HL-60 (cell line): ENCODE measurements around the gene WFDC5.

Experiments
- DNase-seq, 2 experiments: peaks; one replicate each; pipeline ENCODE4 v3.0.0-alpha.2; 2010 to 2020; ENCODE audit warnings: low read depth in 1 of 2, low spot score in 1 of 2
- H3K27ac ChIP-seq: fragments of 250-450 bp; sonication (Bioruptor Pico); replicated peaks from 2 replicates; pipeline ENCODE4 v1.5.1; 2020; ENCODE audit warnings: mild to moderate bottlenecking, moderate library complexity
- H3K27me3 ChIP-seq: fragments of 250-450 bp; sonication (Bioruptor Pico); 2 replicates; pipeline ENCODE4 v1.5.1; 2021; ENCODE audit warnings: mild to moderate bottlenecking, moderate library complexity; ENCODE audit not compliant: insufficient read depth, poor library complexity, severe bottlenecking
- H3K4me3 ChIP-seq: replicated peaks from 2 replicates; pipeline ENCODE4 v1.5.1; 2011; ENCODE audit warnings: mild to moderate bottlenecking, control low read depth, low read length; ENCODE audit not compliant: insufficient read depth
- CTCF ChIP-seq: IDR thresholded peaks from one replicate; pipeline ENCODE4 v1.5.1; 2011; ENCODE audit warnings: low read length, control low read depth, inconsistent platforms; ENCODE audit not compliant: insufficient read depth
- GABPA ChIP-seq: IDR thresholded peaks from 2 replicates; pipeline ENCODE4 v1.6.1; 2012; ENCODE audit warnings: low read depth
- POLR2AphosphoS5 ChIP-seq: IDR thresholded peaks from 2 replicates; pipeline ENCODE4 v1.6.1; 2012; ENCODE audit warnings: low read depth
- REST ChIP-seq: IDR thresholded peaks from 2 replicates; pipeline ENCODE4 v1.6.1; 2012; ENCODE audit warnings: low read depth; ENCODE audit not compliant: insufficient replicate concordance
- SPI1 ChIP-seq: IDR thresholded peaks from 2 replicates; pipeline ENCODE4 v1.6.1; 2012; ENCODE audit warnings: low read depth, mild to moderate bottlenecking, borderline replicate concordance

The WFDC5 gene

GRCh38 chr20:45083127-45083526 lies 31.8 kb downstream of the WFDC5 start:
- TF ChIP-seq POLR2AphosphoS5 (no peak), SPI1 (no peak), REST (no peak), CTCF (no peak), GABPA (no peak)

GRCh38 chr20:45082468-45082867 lies 32.5 kb downstream of the WFDC5 start:
- TF ChIP-seq CTCF (no peak), SPI1 (no peak), REST (no peak), POLR2AphosphoS5 (no peak), GABPA (no peak)
- no peak for DNase-seq
- Histone ChIP-seq H3K27ac (no peak overlapping the region), H3K4me3 (no peak overlapping the region), H3K27me3 (no peaks in the 10 kb centered on the region)

More at GRCh38 chr20:45083127-45083526, 31.8 kb downstream of the WFDC5 start:
- Histone ChIP-seq H3K27me3 (no peaks in the 10 kb centered on the region), H3K27ac (no peak overlapping the region), H3K4me3 (no peak overlapping the region)
- no peak for DNase-seq

- Histone ChIP-seq H3K4me3 (no peak overlapping the region), H3K27ac (no peak overlapping the region), H3K27me3 (no peaks in the 10 kb centered on the region)
- peak in 1 of 2 experiments; percentile 12 for DNase-seq
- TF ChIP-seq REST, result no peak
- TF ChIP-seq POLR2AphosphoS5, result no peak
- TF ChIP-seq CTCF, result peak; percentile 6
- no peak for TF ChIP-seq GABPA
- no peak for TF ChIP-seq SPI1
These were observed 33.9 kb downstream of the WFDC5 start for GRCh38 chr20:45080867-45081624.
